GM23248 (cell line): ENCODE results near the gene APBA2.

Source experiments
- EZH2 ChIP-seq: fragments of 200-600 bp; sonication (generic); IDR thresholded peaks from 2 replicates; pipeline ENCODE4 v1.6.1; 2018; ENCODE audit warnings: antibody characterized with exemption, mild to moderate bottlenecking; ENCODE audit not compliant: insufficient read depth, poor library complexity, severe bottlenecking
- EZH2phosphoT487 ChIP-seq: fragments of 200-600 bp; sonication (generic); IDR thresholded peaks from 2 replicates; pipeline ENCODE4 v1.6.1; 2018; ENCODE audit warnings: antibody characterized with exemption, moderate library complexity, mild to moderate bottlenecking, low read depth; ENCODE audit not compliant: insufficient read depth

DNA sequence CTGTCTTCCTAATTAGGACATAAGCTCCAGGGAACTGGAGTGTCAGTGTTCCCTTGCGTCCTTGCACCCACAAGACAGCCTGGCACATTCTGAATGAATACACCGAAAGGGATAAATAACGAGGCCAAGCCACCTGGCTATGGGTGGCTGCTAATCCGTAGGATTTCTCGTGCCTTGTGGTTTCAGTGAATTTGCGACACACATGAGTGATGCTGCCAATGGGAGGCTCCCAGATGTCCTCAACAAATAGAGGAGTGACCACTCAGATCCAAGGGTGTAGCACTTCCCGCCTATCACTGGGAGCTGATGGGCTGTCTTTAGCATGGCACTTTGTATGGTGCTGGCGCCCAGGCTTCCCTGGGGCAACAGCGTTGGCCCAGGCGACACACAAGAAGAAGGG is 43.4 kb downstream of the APBA2 start:
- TF ChIP-seq EZH2phosphoT487: no peak
- no peak for TF ChIP-seq EZH2
